ENCODE data around the gene MAD1L1. TPM values are rescaled to one million over a fixed set of nuclear protein-coding genes. Genes with fewer than 3 reads are reported as not detected.

MAD1L1 gene
- total RNA-seq, 2 donors from 2014 or later: 59.1 to 61.4 TPM

GRCh38 chr7:2120251-2120660 lies 112.5 kb downstream of the MAD1L1 start:
- 94% methylated on average over 7 to 12 of the region's 12 CpGs for WGBS, 2 experiments (ENCODE audit: insufficient coverage in 1 of 2, insufficient read length in 1 of 2)
- Histone ChIP-seq H3K27ac (ENCODE audit: low read depth, low read length) (no peak overlapping the region), H3K27me3 (ENCODE audit: control insufficient read depth, insufficient read depth, low read length, poor library complexity, severe bottlenecking) (no peaks in the 10 kb centered on the region), H3K4me1 (ENCODE audit: control insufficient read depth, insufficient read depth, low read length) (no peaks in the 10 kb centered on the region), H3K9ac (ENCODE audit: extremely low read depth, low read length, poor library complexity, severe bottlenecking) (no peak overlapping the region), H3K4me3 (ENCODE audit: low read length) (no peak overlapping the region), H3K36me3 (ENCODE audit: control insufficient read depth, insufficient read depth, low read length) (no peaks in the 10 kb centered on the region), H3K9me3 (ENCODE audit: control insufficient read depth, low read length) (no peaks in the 10 kb centered on the region)
- no peak overlapping the region for H3K4me3 Mint-ChIP-seq
- no peak overlapping the region for H3K27ac Mint-ChIP-seq
- H3K36me3 Mint-ChIP-seq (ENCODE audit: low read depth): peaks cover 5% of the 10 kb centered on the region
- DNase-seq: no peak
- H3K27me3 Mint-ChIP-seq (ENCODE audit: insufficient read depth): no peaks in the 10 kb centered on the region
- no peaks in the 10 kb centered on the region for H3K9me3 Mint-ChIP-seq
- no peaks in the 10 kb centered on the region for H3K4me1 Mint-ChIP-seq
- TF ChIP-seq, protein P1, sequence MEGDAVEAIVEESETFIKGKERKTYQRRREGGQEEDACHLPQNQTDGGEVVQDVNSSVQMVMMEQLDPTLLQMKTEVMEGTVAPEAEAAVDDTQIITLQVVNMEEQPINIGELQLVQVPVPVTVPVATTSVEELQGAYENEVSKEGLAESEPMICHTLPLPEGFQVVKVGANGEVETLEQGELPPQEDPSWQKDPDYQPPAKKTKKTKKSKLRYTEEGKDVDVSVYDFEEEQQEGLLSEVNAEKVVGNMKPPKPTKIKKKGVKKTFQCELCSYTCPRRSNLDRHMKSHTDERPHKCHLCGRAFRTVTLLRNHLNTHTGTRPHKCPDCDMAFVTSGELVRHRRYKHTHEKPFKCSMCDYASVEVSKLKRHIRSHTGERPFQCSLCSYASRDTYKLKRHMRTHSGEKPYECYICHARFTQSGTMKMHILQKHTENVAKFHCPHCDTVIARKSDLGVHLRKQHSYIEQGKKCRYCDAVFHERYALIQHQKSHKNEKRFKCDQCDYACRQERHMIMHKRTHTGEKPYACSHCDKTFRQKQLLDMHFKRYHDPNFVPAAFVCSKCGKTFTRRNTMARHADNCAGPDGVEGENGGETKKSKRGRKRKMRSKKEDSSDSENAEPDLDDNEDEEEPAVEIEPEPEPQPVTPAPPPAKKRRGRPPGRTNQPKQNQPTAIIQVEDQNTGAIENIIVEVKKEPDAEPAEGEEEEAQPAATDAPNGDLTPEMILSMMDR (conservative IDR thresholded peaks at IDR 0.05): no peak

GRCh38 chr7:2118630-2119190 lies 114.0 kb downstream of the MAD1L1 start:
- Histone ChIP-seq H3K9me3 (ENCODE audit: control insufficient read depth, low read length) (no peaks in the 10 kb centered on the region), H3K9ac (ENCODE audit: extremely low read depth, low read length, poor library complexity, severe bottlenecking) (no peak overlapping the region), H3K4me1 (ENCODE audit: control insufficient read depth, insufficient read depth, low read length) (no peaks in the 10 kb centered on the region), H3K27me3 (ENCODE audit: control insufficient read depth, insufficient read depth, low read length, poor library complexity, severe bottlenecking) (no peaks in the 10 kb centered on the region), H3K27ac (ENCODE audit: low read depth, low read length) (peak overlapping the region; percentile 10), H3K36me3 (ENCODE audit: control insufficient read depth, insufficient read depth, low read length) (peaks cover 12% of the 10 kb centered on the region), H3K4me3 (ENCODE audit: low read length) (no peak overlapping the region)
- Mint-ChIP-seq H3K27me3 (ENCODE audit: insufficient read depth) (no peaks in the 10 kb centered on the region), H3K4me3 (no peak overlapping the region), H3K4me1 (no peaks in the 10 kb centered on the region), H3K27ac (peak overlapping the region; percentile 68), H3K9me3 (no peaks in the 10 kb centered on the region), H3K36me3 (ENCODE audit: low read depth) (peaks cover 16% of the 10 kb centered on the region)
- 93 to 94% methylated on average over 21 to 25 of the region's 25 CpGs for WGBS, 2 experiments (ENCODE audit: insufficient coverage in 1 of 2, insufficient read length in 1 of 2)
- TF ChIP-seq, protein P1 (conservative IDR thresholded peaks at IDR 0.05): no peak
- DNase-seq: no peak

GRCh38 chr7:2118056-2118455 lies 114.7 kb downstream of the MAD1L1 start:
- H3K36me3 Mint-ChIP-seq (ENCODE audit: low read depth): peaks cover 19% of the 10 kb centered on the region
- no peaks in the 10 kb centered on the region for H3K27me3 Mint-ChIP-seq (ENCODE audit: insufficient read depth)
- no peak overlapping the region for H3K4me3 Mint-ChIP-seq
- H3K27me3 ChIP-seq (ENCODE audit: control insufficient read depth, insufficient read depth, low read length, poor library complexity, severe bottlenecking): no peaks in the 10 kb centered on the region
- DNase-seq: no peak
- no peaks in the 10 kb centered on the region for H3K4me1 ChIP-seq (ENCODE audit: control insufficient read depth, insufficient read depth, low read length)
- peaks cover 13% of the 10 kb centered on the region for H3K36me3 ChIP-seq (ENCODE audit: control insufficient read depth, insufficient read depth, low read length)
- H3K27ac ChIP-seq (ENCODE audit: low read depth, low read length): no peak overlapping the region
- no peaks in the 10 kb centered on the region for H3K9me3 ChIP-seq (ENCODE audit: control insufficient read depth, low read length)
- no peak overlapping the region for H3K4me3 ChIP-seq (ENCODE audit: low read length)
- H3K9me3 Mint-ChIP-seq: no peaks in the 10 kb centered on the region
- H3K4me1 Mint-ChIP-seq: no peaks in the 10 kb centered on the region
- WGBS, 2 experiments (ENCODE audit: insufficient coverage in 1 of 2, insufficient read length in 1 of 2): 89 to 93% methylated on average over 6 to 11 of the region's 11 CpGs
- H3K27ac Mint-ChIP-seq: peak overlapping the region; percentile 75
- TF ChIP-seq, protein P1 (conservative IDR thresholded peaks at IDR 0.05): no peak
- H3K9ac ChIP-seq (ENCODE audit: extremely low read depth, low read length, poor library complexity, severe bottlenecking): no peak overlapping the region

Measured in endodermal cell (in vitro differentiated cells).